SW 1271 (cell line): Measurements from ENCODE around the gene B4GALNT1.
A peak's percentile ranks its signal among the peaks of the same experiment; 100 is the strongest.
"Not testable (repeated sequence)": the region's sequence is repeated elsewhere in the genome, so short reads cannot be mapped to it uniquely, and the experiment has no call there.

Source experiments
- DNase-seq, 2 experiments: peaks; one replicate each; lab custom pipeline; 2025; lab: John Stamatoyannopoulos, UW

B4GALNT1 gene

DNA sequence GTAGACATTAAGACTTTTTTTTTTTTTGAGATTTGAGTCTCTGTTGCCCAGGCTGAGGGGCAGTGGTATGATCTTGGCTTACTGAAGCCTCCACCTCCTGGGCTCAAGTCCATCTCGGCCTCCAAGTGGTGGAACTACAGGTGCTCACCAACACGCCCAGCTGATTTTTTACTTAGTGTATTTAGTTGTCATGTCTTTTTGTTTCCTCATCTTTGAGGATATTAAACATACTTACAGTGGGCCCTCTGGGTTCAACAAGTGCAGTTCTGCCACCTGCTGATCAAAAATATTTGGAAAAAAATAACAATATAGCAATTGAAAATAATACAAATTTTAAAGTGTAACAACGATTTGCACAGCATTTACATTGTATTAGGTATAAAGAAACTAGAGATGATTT, 4.4 kb upstream of the B4GALNT1 start:
- DNase-seq, result no peak

DNA sequence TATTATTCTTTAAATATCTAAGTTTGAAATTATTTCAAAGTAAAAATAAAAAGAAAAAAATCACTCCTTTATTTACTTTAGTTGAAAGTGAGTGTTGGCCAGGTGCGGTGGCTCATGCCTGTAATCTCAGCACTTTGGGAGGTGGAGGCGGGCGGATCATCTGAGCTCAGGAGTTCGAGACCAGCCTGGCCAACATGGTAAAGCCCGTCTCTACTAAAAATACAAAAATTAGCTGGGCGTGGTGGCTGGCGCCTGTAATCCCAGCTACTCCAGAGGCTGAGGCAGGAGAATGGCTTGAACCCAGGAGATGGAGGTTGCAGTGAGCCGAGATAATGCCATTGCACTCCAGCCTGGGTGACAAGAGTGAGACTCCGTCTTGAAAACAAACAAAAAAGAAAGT, 3.7 kb upstream of the B4GALNT1 start:
- DNase-seq, result not testable (repeated sequence)

GRCh38 chr12:57632073-57632957, 686 bp downstream of the B4GALNT1 start:
- DNase-seq, result no peak

GRCh38 chr12:57631566-57632072, 1.4 kb downstream of the B4GALNT1 start:
- DNase-seq, result no peak

GRCh38 chr12:57630891-57631433, 2.0 kb downstream of the B4GALNT1 start:
- DNase-seq, result no peak

GRCh38 chr12:57629897-57630471, 3.0 kb downstream of the B4GALNT1 start:
- DNase-seq, result no peak

DNA sequence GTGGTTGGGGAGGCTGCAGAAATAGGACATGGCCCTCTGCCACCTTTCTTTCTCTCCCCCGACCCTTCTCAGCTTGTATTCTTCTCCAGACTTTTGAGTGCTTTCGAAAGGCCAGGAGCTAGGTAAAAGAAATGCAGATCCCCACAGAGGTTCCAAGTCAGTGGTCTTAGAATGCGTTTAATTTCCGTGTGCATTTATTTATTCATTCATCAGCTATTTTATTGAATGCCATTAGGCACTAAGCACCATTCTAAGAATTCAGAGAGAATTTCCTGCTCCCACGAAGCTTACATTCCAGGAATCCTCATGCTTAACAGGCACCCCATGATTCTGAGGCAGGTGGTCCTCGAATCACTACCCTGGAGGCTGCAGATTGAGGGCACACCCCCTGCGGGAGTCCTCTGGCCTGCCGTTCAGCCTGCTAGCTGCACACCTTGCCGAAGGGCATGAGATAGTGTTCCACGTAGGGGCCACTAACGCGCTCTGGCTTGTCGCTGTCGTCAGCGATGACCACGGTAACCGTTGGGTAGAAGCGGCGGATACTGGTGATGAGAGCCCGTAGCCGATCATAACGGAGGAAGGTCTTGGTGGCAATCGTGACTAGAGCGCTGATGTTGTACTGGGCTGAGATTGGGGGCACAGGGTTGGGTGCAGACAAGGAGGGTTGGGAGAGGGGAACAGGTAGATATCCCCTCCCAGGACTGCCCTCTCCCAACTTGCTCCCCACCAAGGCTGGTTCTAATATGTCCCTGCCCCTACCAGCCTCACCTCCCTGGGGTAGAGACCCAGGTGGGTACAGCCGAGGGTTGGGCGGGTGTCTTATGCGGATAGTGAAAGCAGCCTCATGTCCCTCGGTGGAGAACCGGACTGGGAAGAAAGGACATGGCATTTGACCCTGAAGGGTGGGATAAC, 4.5 kb downstream of the B4GALNT1 start:
- no peak for DNase-seq

- no peak for DNase-seq
These were observed 5.3 kb downstream of the B4GALNT1 start for GRCh38 chr12:57627501-57628279.

- DNase-seq, result no peak
These were observed 6.0 kb downstream of the B4GALNT1 start for GRCh38 chr12:57626921-57627445.

DNA sequence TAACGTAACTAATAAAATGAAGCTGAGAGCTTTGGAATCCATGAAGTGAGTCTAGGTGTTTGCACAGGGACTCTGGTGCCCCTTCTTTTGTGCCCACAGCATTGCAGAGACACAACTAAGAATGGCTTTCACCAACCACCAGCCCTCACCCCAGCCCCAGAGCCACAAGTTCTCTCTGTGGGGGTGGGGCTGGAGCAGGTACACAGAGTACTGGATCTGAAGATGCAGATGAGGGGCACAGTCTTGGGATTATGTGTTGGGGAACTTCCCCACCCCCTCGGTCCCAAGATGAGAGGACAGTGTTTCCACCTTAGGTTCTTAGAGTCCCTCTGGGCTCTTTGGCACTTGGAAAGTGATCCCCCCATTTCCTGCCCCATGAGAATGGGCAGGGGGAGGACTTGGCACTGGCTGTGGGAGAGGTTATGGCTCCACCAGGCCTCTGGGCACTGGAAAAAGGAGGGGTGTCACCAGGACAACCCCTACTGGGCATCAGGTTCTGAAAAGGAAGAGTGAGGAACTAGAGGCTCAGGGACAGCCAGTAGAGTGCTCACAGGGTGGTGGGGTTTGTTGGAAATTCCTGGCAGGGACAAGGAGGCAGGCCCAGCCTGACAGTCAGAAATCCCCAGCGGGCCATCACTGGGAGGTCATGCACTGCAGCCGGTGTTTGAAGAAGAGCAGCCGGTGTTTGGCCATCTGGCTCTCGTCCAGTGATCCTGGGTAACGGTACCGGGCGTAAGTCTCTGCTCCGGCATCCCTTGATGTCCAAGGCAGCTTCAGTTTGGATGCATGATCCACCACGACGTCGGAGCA, 6.7 kb downstream of the B4GALNT1 start:
- DNase-seq, result no peak

- no peak for DNase-seq
These were observed 7.6 kb downstream of the B4GALNT1 start for GRCh38 chr12:57625261-57626032.

GRCh38 chr12:57624441-57625220, 8.4 kb downstream of the B4GALNT1 start:
- DNase-seq, result no peak

DNA sequence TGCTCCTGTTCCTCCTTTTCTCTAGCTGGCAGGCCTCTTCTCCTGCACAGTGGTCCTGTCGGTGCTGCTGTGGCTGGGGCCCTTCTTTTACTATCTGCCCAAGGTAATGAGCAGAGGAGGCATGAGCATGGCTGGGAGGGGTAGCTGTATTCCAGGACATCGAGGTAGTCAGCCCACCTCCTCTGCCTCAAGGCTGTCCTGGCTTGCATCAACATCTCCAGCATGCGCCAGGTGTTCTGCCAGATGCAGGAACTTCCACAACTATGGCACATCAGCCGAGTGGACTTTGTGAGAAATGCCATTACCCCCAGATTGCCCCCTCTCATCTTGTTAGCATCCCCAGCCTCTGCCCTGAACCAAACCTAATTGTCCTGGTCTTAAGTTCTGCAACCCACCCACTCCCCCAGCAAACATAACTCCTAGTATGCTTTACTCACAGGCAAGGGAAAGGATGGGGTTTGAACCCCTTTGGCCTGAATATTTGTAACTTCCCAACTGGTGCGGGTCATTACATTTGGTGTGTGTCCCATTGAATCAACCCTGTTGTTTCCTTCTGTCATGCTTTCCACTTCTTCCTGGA, 9.1 kb downstream of the B4GALNT1 start:
- DNase-seq, result no peak

DNA sequence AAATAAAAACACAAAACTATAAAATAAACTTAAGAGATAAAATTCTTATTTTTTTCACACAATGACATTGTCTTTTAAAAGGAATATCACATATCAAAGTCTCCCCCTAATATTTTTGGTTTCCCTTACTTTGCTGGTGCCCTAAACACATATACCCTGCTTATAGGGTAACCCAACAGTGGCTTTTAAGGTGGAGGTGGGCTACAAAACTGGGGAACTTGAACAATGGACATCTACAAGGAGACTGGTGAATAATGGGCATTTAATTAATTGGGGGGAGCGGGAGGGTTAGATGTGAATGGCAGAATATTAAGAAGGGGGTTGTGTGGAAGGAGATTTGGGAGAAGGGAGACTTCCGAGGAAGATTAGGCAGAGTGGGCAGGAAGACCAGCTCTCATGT, 9.6 kb downstream of the B4GALNT1 start:
- no peak for DNase-seq

DNA sequence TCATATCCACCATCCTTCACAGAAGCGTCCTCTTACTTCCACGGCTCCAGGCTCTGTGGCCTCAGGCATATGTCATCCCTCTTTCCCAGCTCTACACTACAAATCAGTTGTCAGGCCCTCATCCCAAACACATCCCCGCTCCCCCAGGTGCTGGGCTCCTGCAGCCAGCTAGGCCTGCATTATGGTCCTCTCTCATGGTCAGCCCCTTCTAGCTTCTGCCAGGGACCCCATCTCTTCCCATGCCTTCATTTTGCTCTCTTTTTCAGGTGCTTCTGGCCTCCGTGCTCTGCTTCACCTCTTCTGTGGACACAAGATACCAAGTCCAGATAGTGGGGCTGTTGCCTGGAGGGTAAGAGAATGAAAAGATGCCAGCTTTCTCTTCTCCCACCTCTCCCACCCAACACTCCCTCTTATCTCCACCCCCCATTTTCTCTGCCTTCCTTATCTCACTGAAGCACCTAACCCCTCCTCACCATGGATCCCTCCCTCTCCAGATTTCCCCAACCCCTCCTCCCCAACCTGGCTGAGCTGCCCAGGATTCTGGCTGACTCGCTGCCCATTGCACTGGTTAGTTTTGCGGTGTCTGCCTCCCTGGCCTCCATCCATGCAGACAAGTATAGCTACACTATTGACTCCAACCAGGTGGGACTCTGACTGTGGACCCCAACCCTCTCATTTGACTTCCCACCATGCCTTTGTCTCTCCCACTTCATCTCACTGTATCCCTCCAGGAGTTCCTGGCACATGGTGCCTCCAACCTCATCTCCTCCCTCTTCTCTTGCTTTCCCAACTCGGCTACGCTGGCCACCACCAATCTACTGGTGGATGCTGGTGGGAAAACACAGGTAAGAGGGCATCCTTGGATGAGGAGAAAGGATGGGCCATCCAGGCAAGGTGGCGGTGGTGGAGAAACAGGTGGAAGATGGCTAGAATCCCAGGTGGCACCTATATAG, 10.4 kb downstream of the B4GALNT1 start:
- no peak for DNase-seq

DNA sequence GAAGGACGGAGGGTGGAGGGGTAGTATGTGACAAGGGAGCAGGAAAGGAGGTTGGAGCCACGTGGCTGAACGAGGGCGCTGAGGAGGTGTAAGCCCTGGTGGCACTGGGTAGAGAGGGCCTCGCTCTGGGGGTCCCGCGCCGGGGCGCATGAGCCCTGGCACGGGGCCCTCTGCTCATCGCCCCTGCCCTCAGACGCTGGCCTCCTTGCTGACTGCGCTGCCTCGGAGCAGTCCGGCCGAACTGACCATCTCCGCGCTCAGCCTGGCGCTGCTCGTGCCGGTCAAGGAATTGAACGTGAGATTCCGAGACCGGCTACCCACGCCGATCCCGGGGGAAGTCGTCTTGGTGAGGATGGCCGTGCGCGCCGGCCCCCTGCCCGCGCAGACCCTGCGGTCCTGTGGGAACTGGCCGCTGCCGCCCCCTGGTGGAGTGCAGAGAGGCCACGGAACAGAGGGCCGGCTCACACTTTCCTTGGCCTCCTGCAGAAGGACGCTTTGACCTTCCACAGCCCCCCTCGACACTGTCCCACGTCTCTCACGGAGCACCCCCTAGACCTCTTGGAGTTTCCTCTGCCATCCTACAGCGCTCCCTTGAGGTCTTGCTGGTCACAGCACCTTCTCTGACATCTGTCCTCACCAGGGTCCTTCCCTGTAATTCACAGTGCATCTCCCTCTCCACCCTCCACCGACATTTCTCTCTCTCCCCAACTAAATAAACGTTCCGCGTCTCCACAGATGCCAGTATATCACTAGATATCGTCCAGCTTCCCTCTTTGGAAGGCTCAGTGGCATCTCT, 11.3 kb downstream of the B4GALNT1 start:
- DNase-seq, result peak in 1 of 2 experiments; percentile 14
